Activated naive CD4-positive, alpha-beta T cell treated with anti-CD3 and anti-CD28 coated beads, Interleukin-2, amount 50 U/mL, for 72 hours (primary cell): ENCODE data around the gene TBL1Y. TPM values are rescaled to one million over a fixed set of nuclear protein-coding genes. Genes with fewer than 3 reads are reported as not detected.
A peak's percentile ranks its signal among the peaks of the same experiment; 100 is the strongest.

Source experiments
- ATAC-seq, 2 donors: fragments of 150-1000 bp; cut with Tn5 transposase; 2 replicates each; pipeline ENCODE4 v1.10.0; 2021; ENCODE audit warnings: mild to moderate bottlenecking in 2 of 2, moderate library complexity in 2 of 2
- DNase-seq, 2 donors: peaks; one replicate each; pipeline ENCODE4 v3.0.0; 2021 to 2022; ENCODE audit warnings: low spot score in 2 of 2
- H3K27ac Mint-ChIP-seq, 2 donors: one replicate each; pipeline ENCODE4 v1.8.0; 2022; ENCODE audit warnings: mild to moderate bottlenecking in 2 of 2, mixed read lengths in 2 of 2
- H3K36me3 Mint-ChIP-seq, 2 donors: one replicate each; pipeline ENCODE4 v1.8.0; 2022; ENCODE audit warnings: mixed read lengths in 2 of 2
- H3K9me3 Mint-ChIP-seq, 2 donors: one replicate each; pipeline ENCODE4 v1.8.0; 2022; ENCODE audit warnings: mixed read lengths in 2 of 2
- total RNA-seq, 2 donors: library from RNA; stranded (reverse); gene quantifications; one replicate each; pipeline ENCODE4 v1.2.3, GENCODE V29; 2022

TBL1Y gene
- total RNA-seq, 2 donors from 2014 or later = not detected

DNA sequence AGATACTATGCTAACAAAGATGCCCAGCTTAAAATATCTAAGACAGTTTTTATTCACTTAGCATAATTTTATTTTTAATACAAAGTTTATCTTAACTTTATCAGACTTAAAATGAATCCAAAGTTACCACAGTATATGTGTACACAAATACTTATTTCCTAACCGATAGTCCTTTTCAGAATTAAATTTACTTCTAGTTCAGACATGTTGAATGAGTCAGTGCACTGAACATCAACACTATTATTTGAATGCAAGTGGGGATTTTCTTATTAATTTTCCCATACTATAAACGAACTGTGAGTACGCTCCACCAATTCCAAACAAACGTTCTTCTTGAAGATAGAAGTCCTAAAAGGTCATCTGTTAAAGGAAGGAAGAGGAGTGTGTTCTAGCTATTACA, 39.5 kb downstream of the TBL1Y start:
- no peak for ATAC-seq
- H3K27ac Mint-ChIP-seq = no peak overlapping the region
- no peak for DNase-seq

DNA sequence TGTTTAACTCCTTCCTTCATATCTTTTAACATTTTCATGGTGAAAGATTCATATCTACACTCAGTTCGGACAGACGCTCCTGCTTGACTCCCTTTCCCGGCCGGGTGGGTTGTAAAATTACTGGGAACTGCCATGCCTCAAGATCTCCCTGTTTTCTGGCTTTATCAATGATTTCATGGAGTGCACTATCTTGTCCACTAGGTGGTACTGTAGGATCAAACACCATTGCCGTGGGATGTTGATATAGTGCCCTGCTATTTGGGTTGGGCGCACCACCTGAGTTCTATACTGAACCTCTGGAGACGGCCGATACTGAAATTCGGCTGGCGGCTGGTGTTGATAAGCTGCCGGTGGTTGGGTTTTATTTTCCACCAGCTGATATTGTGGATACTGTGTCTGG, 54.2 kb downstream of the TBL1Y start:
- DNase-seq (peak in 1 of 2 donors; percentile 6), ATAC-seq (peak in 1 of 2 donors; percentile 46)
- H3K27ac Mint-ChIP-seq = no peak overlapping the region
- H3K36me3 Mint-ChIP-seq = no peaks in the 10 kb centered on the region
- no peaks in the 10 kb centered on the region for H3K9me3 Mint-ChIP-seq

More for the DNA sequence above, 39.5 kb downstream of the TBL1Y start:
- no peaks in the 10 kb centered on the region for H3K36me3 Mint-ChIP-seq
- H3K9me3 Mint-ChIP-seq = no peaks in the 10 kb centered on the region

DNA sequence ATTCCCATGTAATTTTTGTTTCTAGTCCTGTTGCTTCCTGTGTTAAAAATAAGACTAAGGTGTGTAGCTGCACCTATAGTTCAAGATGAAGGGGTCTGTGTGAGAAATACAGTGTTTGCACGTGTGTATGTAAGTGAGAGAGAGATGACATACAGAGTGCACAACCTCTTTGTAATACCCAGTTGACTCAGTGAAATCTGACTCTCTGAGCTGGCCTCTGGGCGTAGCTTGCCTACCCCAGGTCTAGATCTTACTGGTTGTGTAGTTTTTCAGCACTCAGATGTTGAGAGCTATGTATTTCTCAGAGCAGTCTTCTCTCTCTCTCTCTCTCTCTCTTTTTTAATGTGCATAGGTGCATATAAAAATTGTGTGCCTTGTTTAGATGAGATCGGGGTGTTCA, 56.0 kb downstream of the TBL1Y start:
- Mint-ChIP-seq H3K36me3 (no peaks in the 10 kb centered on the region), H3K9me3 (no peaks in the 10 kb centered on the region), H3K27ac (no peak overlapping the region)
- ATAC-seq = peak in 1 of 2 donors; percentile 80
- no peak for DNase-seq

DNA sequence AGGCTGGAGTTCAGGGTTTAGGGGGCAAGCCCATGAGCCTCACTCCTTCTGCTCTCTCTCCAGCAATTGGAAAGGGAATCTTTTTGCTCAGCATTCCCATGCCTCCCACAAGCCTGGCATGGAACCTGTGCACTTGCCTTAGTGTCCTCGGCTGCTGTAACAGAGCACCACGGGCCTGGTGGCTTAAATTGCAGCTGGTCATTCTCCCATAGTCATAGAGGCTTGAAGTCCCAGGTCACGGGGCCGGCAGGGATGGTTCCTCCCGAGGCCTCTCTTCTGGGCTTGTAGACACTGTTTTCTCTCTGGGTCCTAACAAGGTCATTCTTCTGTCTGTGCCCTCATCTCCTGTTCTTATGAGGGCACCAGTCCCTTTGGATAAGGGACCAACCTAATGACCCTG, 57.2 kb downstream of the TBL1Y start:
- no peaks in the 10 kb centered on the region for H3K36me3 Mint-ChIP-seq
- H3K27ac Mint-ChIP-seq = no peak overlapping the region
- no peaks in the 10 kb centered on the region for H3K9me3 Mint-ChIP-seq
- ATAC-seq (no peak), DNase-seq (no peak)

DNA sequence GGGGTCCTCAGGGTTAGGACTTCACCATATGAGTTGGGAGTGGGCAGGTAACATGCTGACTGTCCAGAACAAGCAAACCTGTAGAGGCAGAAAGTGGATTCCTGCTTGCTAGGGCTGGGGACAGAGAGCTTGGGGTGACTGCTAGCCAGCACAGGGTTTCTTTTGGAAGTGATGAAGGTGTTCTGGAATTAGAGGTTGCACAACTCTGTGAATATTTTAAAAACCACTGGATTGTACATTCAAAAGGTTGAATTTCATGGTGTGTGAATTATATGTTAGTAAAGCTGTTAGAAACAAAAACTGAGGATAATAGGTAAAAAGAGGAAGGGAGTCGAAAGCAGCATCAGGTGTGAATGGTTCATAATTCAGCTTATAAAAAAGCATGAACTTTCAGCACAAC, 57.7 kb downstream of the TBL1Y start:
- no peaks in the 10 kb centered on the region for H3K36me3 Mint-ChIP-seq
- H3K9me3 Mint-ChIP-seq = no peaks in the 10 kb centered on the region
- ATAC-seq (no peak), DNase-seq (no peak)
- H3K27ac Mint-ChIP-seq = no peak overlapping the region

DNA sequence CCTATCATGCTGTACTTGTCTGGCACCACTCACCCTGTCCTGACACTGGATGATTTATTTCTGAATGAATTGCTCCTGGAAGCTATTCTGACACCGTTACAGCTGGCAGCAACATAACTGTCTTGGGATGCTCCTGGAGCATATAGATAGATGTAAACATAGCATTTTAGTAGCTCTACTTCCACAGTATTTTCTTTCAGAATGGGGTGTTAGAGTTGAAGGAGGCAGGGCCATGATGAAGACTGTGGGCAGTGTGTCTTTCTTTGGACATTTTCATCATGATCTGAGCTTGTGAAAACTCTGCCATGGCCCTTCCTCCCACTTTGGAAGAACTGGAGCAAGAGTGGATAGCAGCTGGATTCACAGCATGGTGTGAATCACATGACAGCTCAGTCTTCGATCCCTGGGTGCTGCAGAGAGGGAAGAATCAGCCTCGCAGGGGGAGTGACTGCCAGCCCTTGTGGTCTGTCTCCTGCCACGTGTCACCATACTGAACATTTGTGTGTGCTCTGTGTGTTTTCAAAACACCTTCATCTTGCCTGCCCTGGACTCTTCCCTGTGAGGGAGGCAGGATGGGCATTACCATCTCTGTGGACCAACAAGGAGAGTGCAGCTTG, 61.9 kb downstream of the TBL1Y start:
- Mint-ChIP-seq H3K36me3 (no peaks in the 10 kb centered on the region), H3K27ac (no peak overlapping the region), H3K9me3 (no peaks in the 10 kb centered on the region)
- ATAC-seq (no peak), DNase-seq (no peak)

DNA sequence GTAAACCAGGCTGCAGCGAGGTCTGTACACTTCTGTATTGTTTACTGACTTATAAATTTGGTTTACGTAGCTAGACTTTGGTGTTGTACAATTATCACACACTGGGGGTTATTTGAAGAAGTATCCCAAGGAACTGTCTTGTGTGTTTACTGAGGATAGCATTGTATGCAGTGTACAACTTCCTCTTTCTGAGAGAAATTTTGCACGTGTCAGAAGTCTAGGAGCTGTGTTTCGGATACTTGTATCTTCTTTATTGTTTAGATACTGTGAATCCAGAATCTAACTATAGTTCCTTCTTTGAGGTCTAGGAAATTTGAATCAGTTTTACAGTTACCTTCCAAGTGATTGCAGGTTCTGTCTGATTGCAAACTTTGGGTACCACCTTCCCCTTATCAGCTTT, 64.5 kb downstream of the TBL1Y start:
- ATAC-seq (no peak), DNase-seq (no peak)
- H3K9me3 Mint-ChIP-seq = no peaks in the 10 kb centered on the region
- no peak overlapping the region for H3K27ac Mint-ChIP-seq
- no peaks in the 10 kb centered on the region for H3K36me3 Mint-ChIP-seq

DNA sequence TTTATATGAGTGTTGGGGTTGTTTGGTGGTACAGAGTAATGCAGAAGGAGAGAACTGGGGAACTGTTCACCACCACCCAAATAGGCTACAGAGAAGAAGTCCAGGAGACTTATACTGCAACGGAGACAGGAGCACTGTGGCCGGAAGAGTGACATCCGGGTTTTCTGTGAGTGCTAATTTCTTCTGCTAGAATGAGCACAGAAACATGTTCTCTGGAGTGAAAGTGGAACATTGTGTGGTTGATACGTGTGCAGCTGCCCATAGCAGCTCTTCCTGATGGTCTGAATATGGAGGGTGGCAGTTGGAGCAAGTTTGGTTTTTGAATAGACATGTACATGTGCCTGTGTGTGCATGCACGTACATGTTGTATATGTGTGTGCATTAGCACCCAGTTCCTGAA, 67.3 kb downstream of the TBL1Y start:
- Mint-ChIP-seq H3K36me3 (peaks cover 0 to 6% of the 10 kb centered on the region in 2 donors), H3K27ac (no peak overlapping the region), H3K9me3 (no peaks in the 10 kb centered on the region)
- ATAC-seq (no peak), DNase-seq (no peak)

DNA sequence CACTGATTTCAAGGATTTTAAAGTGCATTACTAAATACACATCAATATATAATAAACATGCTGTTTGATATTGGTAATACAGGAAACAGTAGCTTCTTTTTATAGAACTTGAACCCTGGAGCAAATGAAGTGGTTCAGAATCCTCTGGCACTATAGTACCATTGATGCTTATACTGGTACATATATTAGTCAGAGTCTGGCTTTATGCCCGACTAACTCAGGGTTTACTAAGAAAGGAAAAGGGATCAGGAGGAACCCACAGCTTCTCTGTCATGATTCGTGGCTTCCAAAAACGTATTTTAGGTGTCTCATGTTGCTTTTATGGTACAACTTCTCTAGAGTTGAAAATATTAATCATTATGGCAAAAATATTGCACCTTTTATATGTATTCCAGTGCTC, 72.7 kb downstream of the TBL1Y start:
- DNase-seq (no peak), ATAC-seq (peak in 1 of 2 donors; percentile 40)
- no peaks in the 10 kb centered on the region for H3K9me3 Mint-ChIP-seq
- H3K36me3 Mint-ChIP-seq = peaks cover 0 to 6% of the 10 kb centered on the region in 2 donors
- no peak overlapping the region for H3K27ac Mint-ChIP-seq

DNA sequence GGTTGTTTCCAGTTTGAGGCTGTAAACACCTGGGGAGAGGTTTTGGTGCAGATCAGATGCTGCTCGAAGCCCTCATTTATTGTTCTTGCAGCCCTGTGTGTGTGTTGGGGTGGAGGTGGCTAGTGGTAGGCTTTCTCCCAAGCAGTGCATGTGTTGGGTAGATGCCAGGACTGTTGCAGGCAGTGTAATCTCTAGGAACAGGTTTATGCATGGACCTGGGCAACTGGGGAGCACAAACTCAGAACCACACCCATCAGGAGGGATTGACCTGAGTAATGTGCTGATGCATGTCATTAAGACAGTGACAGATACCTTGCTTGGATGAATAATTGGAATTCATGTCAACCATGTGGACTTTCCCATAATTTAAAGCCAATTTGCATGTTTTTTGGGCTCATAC, 77.3 kb downstream of the TBL1Y start:
- no peaks in the 10 kb centered on the region for H3K36me3 Mint-ChIP-seq
- ATAC-seq (no peak), DNase-seq (no peak)
- H3K9me3 Mint-ChIP-seq = no peaks in the 10 kb centered on the region
- H3K27ac Mint-ChIP-seq = no peak overlapping the region

DNA sequence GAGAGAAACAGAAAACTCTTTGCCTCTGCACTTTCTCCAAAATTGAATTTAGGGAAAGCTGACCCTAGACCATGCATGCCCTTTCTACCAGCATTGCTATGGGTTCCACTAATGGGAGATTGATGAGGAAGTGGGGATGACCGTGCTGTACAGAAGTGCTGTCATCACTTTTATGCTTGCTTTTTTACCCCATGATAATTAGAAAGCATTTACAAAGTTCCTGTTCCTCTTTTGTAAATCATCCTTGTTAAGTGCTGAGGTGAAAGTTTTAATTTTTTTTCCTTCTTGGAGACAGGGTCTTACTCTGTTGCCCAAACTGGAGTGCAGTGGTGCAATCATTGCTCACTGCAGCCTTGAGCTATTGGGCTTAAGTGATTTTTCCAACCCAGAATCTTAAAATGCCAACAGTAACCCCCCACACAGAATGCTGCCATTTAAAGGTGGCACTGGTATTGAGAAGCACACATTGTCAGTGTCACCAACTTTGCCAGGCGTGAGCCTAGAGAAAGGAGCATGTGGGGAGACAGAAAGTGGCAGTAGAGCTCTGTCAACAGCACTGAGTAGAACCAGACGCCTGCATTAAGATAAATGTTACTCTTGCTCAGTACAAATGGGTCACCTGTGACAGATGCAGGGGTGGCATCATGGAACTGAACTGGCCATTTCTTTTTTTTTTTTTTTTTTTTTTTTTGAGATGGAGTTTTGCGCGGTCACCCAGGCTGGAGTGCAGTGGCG, 79.6 kb downstream of the TBL1Y start:
- H3K9me3 Mint-ChIP-seq = no peaks in the 10 kb centered on the region
- DNase-seq = no peak
- no peaks in the 10 kb centered on the region for H3K36me3 Mint-ChIP-seq
- ATAC-seq = no peak
- no peak overlapping the region for H3K27ac Mint-ChIP-seq

DNA sequence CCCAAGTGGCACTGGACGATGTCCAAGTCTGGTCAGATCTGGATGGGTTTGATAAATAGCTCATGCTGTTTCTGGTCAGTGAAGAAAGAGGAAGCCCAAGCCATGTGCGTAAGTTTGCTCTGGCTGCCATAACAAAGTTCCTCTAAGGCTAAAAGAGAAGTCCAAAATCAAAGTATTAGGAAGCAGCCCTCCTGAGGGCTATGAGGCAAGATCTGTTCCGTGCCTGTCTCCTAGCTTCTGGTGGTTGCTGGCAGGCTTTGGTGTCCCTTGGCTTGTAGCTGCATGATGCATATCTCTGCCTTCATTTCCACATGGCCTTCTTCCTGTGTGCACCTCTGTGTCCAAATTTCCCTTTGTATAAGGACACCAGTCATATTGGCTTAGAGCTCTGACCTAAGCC, 81.5 kb downstream of the TBL1Y start:
- DNase-seq (no peak), ATAC-seq (no peak)
- Mint-ChIP-seq H3K27ac (no peak overlapping the region), H3K36me3 (no peaks in the 10 kb centered on the region), H3K9me3 (no peaks in the 10 kb centered on the region)

DNA sequence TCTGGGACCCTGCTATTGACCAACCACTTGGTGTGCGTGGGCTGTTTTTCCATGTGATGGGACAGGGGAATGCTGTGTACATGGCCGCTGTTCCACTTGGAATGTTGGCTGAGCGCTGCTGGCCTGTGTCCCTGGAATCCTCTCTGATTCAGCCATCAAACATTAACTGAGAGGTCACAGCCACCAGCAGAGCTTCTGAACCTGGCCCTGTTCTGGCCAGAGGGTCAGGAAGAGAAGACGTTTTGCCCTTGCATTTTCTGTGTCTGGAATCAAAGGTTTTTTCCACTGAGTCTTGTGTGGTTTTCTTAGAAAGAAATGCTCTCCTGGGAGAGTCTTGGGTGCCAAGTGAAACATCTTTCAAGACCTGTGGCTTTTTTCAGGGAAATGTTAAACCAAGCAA, 85.5 kb downstream of the TBL1Y start:
- no peak for ATAC-seq
- Mint-ChIP-seq H3K27ac (no peak overlapping the region), H3K36me3 (no peaks in the 10 kb centered on the region), H3K9me3 (no peaks in the 10 kb centered on the region)
- no peak for DNase-seq

DNA sequence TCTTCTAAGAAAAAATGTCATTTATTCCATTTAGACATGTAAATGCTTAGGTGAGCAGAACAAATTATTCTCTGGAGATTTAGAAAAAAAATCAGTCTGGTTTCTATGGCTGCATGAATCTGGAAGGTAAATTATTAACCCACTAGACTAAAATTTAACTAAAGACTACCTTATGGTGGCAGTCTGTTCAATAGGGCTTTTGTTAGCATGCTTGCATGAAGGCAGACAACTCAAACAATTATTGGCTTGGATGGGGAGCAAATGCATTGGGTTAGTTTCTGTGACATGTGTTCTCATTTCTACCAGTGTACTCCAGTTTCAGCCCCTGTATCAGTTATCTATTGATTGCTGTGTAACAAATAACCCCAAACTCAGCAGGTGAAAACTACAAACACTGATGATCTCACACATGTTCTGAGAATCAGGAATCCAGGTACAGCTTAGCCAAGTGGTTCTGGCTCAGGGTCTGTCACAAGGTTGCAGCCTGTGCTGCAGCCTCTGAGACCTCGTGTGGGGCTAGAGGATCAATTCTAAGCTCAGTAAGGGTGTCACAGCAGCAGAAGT, 87.1 kb downstream of the TBL1Y start:
- ATAC-seq = no peak
- Mint-ChIP-seq H3K27ac (no peak overlapping the region), H3K9me3 (no peaks in the 10 kb centered on the region), H3K36me3 (no peaks in the 10 kb centered on the region)
- no peak for DNase-seq

DNA sequence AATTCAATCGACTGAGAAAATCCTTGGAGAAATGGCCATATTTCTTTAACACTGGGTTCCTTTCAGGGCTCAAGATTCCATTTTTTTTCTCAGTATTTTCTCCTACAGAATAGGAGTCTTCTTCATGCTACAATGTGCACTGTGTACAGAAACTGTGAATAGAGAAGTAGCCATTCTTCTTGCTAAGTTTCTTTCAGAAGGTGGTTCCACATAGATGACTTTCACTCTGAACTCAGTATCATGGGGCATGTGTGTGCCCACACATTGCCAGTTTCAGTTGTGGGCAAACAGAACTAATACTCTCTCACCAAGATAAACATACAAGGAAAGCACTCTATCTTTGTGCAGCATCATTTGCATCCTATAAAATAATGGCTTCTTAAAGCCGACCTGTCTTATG, 89.4 kb downstream of the TBL1Y start:
- no peaks in the 10 kb centered on the region for H3K9me3 Mint-ChIP-seq
- ATAC-seq (no peak), DNase-seq (no peak)
- no peaks in the 10 kb centered on the region for H3K36me3 Mint-ChIP-seq
- H3K27ac Mint-ChIP-seq = no peak overlapping the region

DNA sequence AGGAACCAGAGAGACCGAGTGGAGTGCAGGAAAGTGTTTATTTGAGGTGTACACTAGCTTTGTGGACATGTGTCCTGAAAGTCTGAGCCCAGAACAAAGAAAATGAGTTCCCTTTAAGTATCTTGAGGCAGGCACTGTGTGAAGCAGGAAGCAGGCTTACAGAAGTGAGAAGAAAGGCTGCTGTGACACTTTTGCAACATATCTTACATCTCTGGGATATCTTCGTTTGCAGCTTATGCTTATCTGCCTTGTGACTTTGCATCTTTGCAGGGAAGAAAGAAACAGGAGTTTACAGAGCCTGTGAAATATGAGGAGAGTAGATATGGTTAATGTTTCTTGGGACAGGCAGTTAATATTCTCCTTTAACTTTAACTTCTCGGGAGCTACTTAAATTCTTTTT, 92.1 kb downstream of the TBL1Y start:
- H3K9me3 Mint-ChIP-seq = no peaks in the 10 kb centered on the region
- DNase-seq = no peak
- ATAC-seq = no peak
- H3K36me3 Mint-ChIP-seq = no peaks in the 10 kb centered on the region
- no peak overlapping the region for H3K27ac Mint-ChIP-seq

DNA sequence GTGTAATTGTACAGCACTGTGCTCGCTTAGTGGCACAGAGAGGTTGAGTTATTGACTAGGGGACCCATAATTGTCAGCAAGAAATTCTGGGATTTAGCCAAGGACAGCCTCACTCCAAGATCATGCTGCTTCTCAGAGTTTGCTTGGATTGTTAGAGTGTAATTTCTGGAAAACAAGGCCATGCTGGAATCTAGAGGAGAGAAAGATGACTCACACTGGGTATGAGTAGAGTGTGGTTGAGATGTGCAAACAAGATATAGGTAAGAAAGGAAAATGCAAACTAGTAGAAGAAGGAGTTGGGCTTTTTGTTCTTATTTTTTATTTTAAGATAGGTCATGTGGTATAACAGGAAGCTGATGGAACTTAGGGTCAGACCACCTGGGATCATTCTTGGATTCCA, 97.4 kb downstream of the TBL1Y start:
- Mint-ChIP-seq H3K9me3 (no peaks in the 10 kb centered on the region), H3K36me3 (no peaks in the 10 kb centered on the region), H3K27ac (no peak overlapping the region)
- ATAC-seq = no peak
- DNase-seq = no peak
